NCI-H2171 (cell line): ENCODE results near the gene ARCN1.

Source experiments
- DNase-seq: peaks from one replicate; lab custom pipeline; 2025; lab: John Stamatoyannopoulos, UW

Gene ARCN1

DNA sequence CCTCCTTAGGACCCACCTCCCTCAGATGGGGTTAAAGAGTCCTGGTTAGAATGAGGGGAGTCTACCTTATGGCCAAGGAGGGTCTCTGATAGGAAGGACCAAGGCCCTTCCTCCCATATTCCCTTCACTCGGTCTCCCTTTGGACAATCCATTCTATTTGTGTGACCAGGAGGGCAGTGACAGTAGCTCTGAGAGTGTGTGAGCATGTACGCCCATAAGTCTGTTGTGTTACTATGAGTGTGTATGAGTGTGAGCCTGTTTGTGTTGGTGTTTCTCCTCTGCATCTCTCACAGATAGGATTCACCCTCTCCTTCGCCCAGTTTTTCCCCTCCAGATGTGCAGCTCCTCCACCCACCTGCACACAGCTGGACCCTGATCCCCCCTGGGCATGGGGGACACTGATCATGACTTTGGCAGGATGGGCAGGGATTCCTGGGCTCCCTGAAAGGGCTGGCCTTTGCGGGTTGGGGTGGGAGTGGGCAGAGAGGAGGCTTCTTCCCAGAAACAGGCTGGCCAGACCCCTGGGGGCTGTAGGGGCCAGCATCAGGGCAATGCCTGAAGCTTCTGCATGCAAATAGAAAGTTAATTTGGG lies 49.7 kb downstream of the ARCN1 start:
- no peak for DNase-seq

DNA sequence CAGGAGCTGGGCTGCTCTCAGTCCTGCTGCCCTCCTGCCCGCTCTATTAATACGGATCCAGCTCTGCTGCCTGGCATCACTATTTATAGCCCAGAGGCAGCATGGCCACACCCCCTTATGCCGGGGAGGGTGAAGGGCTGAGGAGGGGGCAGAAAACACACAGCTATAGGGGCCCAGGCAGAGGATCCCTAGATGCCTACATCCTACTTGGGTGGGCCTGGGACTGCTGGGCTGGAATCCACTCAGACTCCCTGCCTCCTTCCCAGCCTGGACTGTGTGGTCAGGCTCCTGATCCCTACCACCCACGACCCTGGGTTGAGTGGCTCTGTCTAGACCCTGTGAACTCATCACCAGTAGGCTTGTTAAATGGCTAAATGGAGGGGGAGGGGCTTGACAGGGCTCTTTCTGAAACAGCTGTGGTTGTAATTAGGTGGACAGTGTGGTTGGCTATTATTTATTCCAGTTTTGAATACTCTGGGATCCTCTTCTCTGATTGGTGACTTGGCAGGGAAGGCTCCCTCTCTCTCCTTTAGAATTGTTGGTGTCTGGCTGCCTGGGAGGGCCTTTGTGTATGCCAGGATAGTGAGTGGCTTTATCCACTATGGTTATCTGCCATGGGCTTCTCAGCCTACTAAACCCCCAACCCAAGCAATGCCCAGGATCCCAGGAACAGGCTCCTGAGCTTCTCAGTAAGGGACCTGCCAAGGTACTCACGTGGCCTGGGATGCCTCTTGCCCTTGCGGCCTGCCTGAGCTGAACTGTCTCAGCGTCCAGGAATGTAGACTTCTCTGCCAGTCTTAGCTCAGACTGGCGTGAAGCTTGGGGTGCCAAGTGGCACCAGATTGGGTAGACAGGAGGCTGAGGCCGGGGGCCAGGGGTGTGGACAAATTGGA lies 50.4 kb downstream of the ARCN1 start:
- no peak for DNase-seq

DNA sequence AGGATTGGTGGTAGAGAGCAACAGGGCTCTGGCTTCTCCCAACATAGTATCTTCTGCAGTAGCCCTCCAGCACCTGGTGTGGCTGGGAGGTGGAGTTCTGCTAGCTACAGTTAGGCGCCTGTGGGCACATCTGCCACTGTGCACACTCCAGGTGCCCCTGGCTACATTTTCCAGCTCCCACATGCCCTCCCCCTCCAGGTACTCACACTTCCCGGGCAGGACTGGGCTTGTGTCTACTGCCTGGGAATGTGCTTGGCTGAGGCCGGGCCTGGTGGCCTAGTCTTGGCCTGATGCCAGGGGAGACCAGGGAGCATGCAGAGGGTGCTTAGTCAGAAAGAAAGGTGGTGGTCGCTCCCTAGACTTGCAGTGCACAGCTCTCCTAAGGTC lies 51.1 kb downstream of the ARCN1 start:
- peak; percentile 69 for DNase-seq

DNA sequence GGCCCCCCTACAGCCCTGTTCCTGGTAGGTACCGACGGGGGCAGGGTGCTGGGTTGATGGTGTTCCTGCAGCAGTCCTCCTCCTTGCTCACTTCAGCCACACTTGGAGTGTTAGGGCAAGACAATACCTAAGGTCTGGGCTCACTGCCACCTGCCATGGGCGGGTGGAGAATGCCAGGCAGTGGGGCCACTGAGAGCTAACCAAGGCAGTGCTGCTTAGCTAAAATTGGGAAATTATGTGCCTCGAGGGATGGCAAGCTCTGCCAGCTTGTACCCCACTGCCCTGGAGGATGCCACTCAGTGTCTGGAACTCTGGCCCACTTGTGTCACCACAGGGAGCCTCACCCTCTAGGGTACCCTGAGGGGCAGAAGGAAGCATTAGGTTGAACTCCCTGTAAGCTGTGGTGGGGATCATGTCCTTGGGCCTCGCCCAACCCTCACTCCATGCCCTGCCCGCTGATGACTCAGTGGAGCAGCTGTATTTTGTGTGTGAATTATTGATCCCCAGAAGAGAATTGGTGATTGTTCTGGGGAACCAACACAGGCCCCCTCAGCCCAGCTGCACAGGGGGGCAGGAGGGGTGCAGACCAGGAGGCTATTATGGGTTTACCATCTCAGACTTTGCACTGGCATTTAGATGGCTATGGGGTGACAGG lies 53.0 kb downstream of the ARCN1 start:
- no peak for DNase-seq

DNA sequence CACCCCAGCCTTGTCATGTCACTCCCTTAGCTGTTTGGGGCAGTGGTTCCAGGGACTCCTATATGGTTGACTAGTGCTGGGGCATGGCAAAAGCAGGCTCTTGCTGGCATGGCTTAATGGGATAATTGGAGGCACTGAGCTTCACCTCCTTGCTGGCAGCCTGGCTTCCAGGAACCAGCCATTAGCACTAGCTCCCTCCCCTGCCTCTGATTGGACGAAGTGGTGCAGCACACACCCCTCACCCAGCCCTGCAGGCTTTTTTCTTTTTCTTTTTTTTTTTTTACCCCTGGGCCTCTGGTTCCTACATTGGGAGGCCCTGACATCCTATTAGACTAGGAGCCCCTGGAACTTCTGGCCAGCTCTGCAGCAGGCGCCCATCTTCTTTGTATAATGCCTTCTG lies 53.8 kb downstream of the ARCN1 start:
- no peak for DNase-seq

DNA sequence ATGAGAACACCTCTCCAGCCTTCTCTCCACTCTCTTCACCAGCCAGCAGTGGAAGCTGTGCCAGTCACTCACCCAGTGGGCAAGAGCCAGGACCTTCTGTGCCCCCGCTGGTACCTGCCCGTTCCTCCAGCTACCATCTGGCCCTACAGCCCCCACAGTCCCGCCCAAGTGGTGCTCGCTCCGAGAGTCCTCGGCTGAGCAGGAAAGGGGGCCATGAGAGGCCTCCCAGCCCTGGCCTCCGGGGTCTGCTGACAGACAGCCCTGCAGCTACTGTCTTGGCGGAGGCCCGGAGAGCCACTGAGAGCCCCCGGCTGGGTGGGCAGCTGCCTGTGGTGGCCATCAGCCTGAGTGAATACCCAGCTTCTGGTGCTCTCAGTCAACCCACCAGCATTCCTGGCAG lies 55.4 kb downstream of the ARCN1 start:
- no peak for DNase-seq

DNA sequence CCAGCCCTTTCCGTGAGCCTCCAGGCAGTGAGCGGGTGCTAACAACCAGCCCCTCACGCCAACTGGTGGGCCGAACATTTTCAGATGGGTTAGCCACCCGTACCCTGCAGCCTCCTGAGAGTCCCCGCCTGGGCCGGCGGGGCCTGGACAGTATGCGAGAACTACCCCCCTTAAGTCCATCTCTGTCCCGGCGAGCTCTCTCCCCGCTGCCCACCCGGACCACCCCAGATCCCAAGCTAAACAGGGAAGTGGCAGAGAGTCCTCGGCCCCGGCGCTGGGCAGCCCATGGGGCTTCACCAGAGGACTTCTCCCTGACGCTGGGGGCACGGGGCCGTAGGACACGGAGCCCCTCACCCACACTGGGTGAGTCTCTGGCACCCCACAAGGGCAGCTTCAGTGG lies 55.8 kb downstream of the ARCN1 start:
- no peak for DNase-seq

DNA sequence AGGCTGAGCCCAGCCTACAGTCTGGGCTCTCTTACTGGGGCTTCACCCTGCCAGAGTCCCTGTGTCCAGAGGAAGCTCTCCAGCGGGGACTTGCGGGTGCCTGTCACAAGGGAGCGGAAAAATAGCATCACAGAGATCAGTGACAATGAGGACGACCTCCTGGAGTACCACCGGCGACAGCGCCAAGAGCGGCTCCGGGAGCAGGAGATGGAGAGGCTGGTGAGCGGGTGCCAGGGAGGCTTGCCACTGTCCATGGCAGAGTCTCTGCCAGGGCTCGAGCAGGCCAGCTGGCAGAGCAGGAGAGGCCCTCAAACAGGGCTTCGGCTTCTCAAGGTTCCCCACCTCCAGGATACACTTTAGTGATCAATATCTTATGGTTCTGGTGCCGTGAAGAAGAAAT lies 56.2 kb downstream of the ARCN1 start:
- DNase-seq: no peak

DNA sequence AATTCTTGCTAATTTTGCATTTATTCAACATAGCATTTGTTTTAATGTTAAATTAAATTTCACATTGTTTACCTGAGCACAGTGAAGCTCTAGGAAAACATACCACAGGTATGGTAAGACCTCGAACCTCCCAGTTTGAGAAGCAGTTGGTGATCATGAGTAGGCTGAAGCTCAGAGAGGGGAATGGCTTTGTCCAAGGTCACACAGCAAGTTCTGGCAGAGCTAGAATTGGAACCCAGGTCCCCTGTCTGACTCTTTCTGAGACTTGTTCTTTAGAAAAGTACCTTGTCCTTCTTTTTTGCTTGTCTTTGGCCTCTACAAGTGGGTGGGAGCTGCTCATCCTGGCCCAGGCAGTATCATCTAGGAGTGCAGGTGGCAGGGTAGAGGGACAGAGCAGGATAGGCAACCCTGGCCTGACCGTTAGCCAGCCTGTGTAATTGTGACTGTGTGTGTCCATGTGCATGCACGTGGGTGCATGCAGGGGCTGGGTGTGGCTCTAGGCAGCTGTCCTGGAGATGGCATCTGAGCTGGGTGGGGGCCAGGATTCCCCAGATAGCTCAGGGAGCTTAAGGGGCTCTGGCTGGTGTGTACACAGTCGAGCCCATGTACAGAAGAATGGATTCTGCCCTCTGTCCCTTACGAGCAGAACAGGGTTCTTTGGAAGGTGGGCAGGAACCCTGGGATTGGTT lies 56.8 kb downstream of the ARCN1 start:
- no peak for DNase-seq

DNA sequence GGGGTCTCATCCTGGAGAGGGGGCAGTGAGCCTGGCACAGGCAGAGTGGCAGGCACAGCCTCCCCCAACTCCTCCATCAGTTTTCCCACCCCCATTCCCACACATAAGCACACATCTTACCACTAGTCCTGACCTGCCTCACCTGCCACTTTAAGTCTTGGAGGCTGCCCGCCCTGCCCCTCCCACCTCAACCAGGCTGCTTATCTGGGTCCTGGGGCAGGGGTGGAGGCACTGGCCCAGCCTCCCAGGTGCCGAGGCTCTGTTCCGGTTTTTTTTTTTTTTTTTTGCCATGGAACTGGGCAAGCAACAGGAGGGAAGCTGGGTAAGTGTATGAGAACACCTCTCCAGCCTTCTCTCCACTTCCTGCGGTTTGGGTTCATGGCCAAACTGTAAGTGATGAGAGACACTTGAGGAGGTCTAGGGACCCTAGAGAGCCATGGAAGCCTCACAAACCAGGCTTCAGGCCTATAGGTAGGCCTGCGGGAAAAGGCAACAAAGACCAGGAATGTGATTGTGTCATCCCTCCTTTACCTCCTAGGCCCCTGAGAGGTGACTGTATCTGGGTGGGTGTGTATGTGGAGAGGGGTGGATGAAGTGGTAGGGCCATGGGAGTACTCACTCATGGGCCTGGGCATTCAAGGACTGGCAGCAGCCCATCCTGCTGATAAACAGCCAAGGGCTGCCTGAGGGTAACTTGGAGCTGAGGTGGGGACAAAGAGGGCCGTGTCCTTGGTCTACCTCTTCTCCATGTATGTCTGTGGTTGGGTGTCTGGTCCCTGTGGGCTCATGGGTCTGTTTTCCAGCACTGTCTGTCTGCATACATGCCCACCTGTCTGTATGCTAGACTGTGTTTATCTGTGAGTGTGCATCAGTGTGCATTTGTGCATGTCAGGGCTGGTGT lies 57.8 kb downstream of the ARCN1 start:
- DNase-seq: no peak

DNA sequence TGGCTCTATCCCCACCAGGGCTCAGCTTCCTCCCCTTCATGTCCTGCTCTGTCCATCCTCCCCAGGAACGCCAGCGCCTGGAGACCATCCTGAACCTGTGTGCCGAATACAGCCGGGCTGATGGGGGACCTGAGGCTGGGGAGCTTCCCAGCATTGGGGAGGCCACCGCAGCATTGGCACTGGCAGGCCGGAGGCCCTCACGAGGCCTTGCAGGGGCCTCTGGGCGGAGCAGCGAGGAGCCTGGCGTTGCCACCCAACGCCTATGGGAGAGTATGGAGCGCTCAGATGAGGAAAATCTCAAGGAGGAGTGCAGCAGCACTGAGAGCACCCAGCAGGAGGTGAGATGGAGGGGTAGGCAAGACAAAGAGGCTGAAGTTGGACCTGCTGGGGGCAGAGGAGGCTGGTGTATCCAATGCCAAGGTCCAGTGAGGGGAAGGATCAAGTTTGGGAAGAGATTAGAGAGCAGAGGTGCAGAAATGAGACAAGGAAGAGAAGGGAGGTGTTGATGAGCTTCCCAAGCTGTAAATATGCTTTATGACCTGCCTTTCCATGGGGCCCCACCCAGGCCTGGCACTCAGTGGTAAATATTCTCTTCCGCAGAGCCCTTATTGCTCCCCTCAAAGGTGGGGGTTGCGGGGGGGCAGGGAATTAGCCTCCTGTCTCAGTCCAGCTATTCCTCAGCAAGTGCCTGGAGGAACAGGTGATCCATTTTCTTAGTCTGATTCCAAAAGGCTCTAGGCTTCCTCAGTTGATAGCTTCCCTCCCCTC lies 59.1 kb downstream of the ARCN1 start:
- DNase-seq: no peak

DNA sequence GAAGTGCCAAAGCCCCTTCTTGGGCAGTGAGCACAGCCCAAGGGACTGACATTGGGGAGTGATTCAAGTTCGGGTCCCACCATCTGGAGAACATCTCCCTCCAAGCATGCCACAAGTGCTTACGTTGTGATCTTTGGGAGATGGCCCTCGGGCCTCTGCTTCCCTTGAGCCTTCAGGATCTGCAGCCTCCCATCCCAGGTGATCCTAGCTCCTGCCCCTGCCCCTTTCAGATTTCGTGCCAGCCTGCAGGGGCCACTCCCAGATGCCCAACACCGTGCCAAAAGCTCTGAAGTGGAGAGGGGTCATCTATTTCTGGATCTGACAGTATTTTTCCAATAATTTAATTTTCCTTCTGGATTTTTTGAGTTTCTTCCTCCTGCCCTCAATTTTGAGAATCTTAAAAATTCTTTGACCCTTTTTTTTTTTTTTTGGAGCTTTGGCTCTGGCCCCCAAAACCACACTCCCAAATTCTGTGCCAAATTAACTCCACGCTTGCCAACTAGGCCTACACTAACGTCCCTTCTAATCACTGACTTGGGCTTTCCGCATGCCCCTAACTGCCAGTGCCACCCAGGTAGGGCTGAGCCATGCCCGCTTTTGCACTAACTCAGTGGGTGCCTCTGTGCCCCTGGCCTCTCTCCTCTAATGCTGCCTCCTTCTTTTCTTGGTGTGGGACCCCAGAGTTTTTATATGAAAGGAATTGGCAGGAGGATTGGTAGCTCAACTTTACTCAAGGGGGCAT lies 60.5 kb downstream of the ARCN1 start:
- DNase-seq: no peak

DNA sequence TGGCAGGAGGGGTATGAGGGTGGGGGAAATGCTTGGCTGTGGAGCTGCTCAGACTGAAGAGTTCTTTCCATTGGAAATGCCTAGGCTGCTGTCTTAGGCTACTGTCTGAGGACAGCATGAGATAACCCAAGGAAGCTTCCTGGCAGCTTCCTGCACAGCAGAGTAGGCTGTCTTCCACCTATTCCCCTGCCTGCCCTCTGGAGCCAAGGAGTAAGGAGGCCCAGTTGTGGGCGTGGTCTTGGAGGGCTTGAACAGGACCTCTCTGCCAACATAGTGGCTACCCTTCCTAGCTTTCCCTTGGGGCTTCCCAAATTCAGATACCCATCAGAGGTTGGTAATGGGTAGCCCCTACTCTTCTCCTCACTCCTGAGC lies 61.1 kb downstream of the ARCN1 start:
- no peak for DNase-seq

DNA sequence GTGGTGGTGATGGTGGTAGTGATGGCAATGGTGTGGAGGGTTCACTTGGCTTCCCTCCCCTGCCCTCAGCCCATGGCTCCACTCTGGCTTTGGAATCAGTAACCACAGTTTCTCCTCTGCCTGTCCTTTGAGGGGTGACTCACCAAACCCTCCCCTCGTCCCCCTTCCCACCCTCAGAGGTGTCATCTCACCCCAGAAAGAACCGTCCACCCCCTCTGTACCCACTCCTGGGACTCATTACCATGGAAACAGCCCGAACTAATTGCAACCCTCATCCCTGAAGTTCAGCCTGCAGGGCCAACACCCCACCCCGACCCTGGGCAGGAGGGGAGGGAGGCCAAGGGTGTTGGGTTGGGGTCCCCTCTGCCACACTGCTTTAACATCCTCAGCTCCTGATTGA lies 61.8 kb downstream of the ARCN1 start:
- no peak for DNase-seq

DNA sequence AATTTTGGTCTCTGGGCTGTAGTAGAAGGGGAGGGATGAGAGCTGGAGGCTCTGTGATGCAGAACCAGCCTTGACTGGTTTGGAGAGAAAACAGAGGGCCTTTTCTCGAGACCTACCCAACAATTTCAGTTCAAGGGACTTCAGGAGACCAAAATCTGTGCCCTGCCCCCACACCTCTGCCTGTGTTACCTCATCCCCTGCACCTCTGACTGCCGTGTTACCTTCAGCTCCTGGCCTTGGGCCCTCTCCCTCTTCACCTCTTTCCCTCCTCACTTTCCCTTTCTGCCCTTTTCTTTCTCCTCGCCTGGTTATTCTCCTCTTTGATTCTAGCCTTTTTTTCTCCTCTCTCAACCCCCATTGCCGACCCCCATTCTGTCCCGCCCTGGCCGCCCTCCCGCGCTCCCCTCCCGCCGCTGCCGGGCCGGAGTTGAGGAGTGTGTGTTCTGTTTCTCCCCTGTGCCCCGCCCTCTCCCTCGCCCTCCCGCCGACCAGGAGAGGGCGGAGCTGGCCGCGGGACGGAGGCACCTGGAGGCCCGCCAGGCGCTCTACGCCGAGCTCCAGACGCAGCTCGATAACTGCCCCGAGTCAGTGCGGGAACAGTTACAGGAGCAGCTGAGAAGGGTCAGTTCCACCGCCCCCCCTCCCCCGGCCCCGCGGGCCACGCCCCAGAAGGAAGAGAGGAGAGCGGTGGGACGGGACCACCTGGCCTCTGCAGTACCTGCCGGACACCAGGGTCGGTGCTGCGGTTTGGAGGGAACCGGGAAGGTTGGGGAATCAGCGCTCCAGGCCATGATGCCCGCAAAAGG lies 62.4 kb downstream of the ARCN1 start:
- DNase-seq: peak; percentile 47

DNA sequence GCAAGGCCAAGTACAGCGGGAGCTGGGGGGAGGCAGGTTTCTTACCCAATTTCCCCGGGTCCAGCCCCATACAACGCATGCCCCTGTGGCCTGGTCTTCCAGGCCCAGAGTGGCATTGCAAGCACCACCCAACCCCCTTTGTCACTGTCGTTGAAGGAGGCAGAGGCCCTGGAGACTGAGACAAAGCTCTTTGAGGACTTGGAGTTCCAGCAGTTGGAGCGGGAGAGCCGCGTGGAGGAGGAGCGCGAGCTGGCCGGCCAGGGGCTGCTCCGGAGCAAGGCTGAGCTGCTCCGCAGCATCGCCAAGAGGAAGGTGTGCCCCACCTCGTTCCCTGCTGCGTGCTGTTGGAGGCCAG lies 63.0 kb downstream of the ARCN1 start:
- DNase-seq: no peak

DNA sequence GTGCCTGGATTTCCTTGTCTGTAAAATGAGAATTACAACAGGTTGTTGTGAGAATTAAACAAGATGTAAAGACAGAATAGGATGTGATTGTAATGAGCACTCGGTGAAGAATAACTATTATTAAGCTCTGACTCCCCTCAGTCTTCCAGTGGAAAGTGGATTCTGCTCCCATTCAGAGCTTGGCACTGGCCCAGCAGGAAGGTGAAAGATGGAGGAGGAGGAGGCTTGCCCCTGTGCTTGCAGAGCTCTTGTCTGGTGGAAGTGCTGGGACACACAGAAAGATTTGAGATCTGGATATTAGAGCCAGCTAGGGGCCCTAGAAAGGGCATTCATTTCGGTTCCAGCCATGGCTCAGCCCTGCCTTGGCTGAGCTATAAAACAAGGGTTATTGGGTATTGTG lies 63.4 kb downstream of the ARCN1 start:
- no peak for DNase-seq

DNA sequence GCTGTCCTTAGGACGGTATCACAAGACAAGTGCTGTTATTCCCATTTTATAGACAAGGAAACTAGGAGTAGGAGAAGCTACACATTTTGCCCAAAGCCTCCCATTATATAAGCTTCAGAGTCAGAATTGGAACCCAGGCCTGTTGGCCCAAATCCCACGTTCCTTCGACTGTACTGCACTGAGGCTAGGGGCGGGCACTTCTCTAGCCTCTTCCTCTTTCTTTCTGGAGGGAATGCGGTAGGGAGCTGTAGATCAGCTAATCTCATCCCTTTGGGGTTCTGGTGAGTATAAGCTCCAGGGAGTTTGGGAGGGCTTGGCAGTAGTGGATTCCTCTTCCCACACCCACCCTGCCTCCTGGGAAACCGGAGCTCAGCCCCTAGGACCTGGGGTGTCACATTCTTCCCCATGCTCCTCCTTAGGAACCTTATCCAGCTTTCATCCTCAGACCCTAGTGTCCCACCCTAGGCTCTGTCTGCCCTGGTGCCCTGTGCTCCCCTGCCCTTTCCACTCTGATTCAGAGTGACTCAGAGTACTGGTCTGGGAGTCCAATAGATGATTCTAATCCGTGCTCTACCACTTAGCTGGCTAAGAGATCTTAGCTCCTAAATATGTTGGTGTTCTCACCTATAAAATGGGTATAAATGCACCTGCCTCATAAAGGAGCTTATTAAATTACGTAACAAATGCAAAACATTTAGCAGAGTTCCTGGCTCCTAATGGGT lies 64.5 kb downstream of the ARCN1 start:
- no peak for DNase-seq

DNA sequence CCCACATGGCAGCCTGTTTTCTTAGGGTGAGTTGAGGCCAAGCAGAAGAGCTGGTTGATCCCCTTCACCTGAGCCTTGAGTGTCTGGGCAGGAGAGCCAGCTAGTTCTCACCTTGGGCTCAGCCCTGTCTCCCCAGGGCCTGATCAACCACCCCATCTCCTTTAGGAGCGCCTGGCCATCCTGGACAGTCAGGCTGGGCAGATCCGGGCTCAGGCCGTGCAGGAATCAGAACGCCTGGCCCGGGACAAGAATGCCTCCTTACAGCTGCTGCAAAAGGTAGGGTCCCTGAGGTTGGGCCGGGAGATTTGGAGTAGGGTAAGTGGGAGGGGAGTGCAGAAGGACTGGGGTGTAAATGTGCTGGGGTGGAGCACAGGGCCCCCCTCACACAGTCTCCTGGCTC lies 66.5 kb downstream of the ARCN1 start:
- no peak for DNase-seq
